ENCODE measurements around the gene PASK. TPM values are rescaled to one million over a fixed set of nuclear protein-coding genes. Genes with fewer than 3 reads are reported as not detected.

The PASK gene
- total RNA-seq (2022; extraction: Qiagen RNA extraction) = 6.5 to 10.6 TPM (median 8.1 TPM) in 5 replicates

DNA sequence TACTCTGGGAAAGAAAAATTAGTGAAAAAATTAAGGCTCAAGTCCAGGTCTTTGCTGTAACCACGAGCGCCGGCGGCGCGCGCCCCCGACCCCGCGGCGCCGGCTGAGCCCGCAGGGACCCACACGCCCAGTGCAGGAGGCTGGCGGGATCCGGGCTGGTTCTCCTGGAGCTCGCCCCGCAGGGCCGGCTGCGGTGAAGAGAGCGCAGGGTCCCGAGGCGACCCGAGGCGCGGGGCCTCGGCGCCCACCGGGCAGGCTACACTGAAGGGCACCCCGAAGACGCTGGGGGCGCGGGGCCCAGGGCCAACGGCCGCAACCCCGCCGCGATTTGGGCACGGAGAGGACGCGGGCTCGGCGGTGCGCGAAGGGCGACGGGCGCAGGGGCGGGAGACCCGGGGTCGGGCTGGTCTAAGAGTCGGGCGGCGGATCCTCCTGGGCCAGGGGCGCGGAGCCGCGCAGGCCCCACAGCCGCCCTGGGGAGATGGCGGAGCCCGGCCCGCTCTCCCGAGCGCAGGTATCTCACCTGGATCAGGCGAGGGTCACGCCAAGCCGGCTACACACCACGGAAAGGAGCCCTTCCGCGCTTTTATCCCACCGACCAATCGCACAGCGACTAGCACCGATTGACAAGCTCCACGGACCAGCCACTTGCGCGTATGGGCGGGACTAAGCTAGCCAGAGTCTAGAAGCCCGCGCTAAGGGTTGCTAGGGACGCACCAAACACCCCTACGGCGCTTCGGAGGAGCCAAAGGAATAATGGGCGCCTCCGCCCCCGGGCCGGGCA, at the start of gene PASK:
Gene PASK, minus strand, starts transcription at position 582 of the 784 bp plus-strand sequence. CDS start 6,440 bp downstream, outside the sequence.

DNA sequence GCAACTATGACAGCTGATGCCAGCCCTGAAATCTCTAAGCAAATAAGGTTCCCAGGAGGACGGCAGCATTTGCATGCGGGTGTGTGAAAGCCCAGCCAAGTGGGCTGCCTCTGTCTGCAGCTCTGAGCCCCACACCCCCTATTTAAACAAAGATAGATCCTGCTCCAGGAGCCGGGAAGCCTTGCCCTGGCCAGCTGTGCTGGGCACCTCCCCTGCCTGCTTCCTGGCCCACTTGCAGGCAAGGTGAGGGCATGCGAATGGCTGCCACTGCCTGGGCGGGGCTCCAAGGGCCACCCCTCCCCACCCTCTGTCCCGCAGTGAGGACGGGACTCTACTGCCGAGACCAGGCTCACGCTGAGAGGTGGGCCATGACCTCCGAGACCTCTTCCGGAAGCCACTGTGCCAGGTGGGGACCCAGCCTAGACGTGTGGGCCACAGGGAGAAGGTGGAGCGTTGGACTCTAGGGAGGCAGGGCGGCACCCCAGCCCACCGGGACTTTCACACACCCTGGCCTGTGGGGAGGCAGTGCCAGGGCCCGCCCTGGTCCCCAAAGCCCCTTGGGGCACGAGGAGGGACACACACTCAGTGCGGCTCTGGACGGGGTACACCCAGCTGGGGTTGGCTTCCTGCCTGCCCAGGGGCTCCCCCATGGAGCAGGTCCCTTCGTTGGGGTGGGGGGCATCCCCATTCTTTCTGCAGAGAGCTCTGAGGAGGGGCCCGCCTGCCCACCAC, 39.3 kb upstream of the PASK start, which contains the start of gene ANO7:
Gene ANO7, plus strand, starts transcription at position 317 of the 732 bp plus-strand sequence. CDS start 1,387 bp downstream, outside the sequence.

DNA sequence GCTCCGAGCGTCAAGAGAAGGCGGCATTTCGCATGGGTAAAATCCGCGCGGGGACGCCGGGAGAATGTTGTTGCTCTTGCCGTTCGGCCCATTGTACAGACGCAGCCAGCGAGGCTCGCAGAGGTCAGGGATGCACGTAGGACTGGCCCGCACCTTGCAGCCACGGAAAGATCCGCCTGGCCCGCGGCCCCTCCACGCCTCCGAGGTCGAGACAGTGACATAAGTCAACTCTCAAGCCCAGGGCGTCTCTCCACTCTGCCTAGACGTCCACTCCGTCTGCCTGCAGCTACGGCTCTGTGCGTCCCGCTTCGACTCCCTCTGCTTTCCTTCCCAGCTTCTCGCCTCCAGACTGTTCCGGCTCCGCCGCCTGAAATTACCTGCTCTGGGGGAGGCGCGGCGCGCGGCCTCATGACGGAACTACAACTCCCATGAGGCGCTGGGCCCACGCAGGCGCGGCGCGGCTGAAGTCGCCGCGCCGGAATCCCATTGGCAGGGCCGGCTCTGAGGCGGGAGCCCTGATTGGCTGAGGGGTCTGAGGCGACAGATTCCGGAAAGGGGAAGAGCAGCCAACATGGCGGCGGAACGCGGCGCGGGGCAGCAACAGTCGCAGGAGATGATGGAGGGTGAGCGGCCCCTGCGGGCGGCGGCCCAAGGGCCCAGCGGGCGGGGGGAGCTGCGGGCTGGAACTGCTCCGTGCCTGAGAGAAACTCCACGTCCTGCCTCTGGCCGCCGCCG, 820 bp upstream of the PASK start, which contains the start of gene PPP1R7:
Gene PPP1R7, plus strand, starts transcription at position 543 of the 735 bp plus-strand sequence. Its CDS starts 29 bp downstream, at position 572.

DNA sequence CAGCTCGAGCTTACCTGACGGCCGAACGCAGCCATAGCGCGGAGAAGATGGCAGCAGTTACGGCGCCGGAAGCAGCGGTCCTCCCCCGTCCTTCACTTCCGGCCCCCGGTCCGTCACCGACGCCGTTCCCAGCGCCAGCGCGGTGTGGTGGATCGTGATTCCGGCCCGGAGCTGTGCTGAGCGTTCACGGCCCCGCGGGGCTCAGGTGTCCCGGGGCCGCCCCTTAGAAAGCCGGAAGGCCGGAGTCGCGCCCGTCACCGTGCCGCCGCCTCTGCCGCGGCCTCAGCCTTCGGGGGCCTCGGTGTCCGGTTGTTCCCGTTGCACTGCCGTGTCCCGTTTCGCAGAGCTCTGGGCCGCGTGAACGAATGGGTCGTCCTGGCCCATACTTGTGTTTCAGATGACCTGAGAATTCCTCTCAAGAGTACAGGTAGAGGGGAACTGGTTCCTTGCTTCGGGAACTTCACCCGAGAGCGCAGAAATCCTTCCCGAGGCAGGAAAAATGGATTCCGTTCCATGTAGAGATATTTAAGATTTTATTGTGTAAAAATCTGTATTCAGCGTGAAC, 47.0 kb downstream of the PASK start, which contains the start of gene MTERF4:
Gene MTERF4, minus strand, starts transcription at position 49 of the 565 bp plus-strand sequence. Its CDS starts 14 bp downstream, at position 35.

Other genes starting within 250 kb of the PASK start
- gene CROCC2, start 243.1 kb downstream of the PASK start, total RNA-seq (2022; extraction: Qiagen RNA extraction) = not detected in 5 replicates
- 0.18 to 0.62 TPM (median 0.55 TPM) in 5 replicates for gene SNED1, start 150.9 kb downstream of the PASK start, total RNA-seq (2022; extraction: Qiagen RNA extraction)
- gene MTERF4, start 47.2 kb downstream of the PASK start, total RNA-seq (2022; extraction: Qiagen RNA extraction) = 22.4 to 30.4 TPM (median 25.2 TPM) in 5 replicates
- gene PPP1R7, start 995 bp upstream of the PASK start, total RNA-seq (2022; extraction: Qiagen RNA extraction) = 56.3 to 73.9 TPM (median 60.0 TPM) in 5 replicates
- 1.5 to 2.6 TPM (median 2.5 TPM) in 5 replicates for gene ANO7, start 39.2 kb upstream of the PASK start, total RNA-seq (2022; extraction: Qiagen RNA extraction)
- 247 to 269 TPM (median 259 TPM) in 5 replicates for gene HDLBP, start 166.2 kb upstream of the PASK start, total RNA-seq (2022; extraction: Qiagen RNA extraction)
- gene SEPTIN2, start 166.5 kb upstream of the PASK start, total RNA-seq (2022; extraction: Qiagen RNA extraction) = 238 to 297 TPM (median 262 TPM) in 5 replicates
- gene FARP2, start 206.8 kb upstream of the PASK start, total RNA-seq (2022; extraction: Qiagen RNA extraction) = 23.9 to 32.8 TPM (median 30.8 TPM) in 5 replicates

Data from A549 treated with CORT108297 at 1 μM for 4 hours (cell line).